DND-41 (cell line): ENCODE data around the gene SRF.

ENCODE experiments used
- CTCF ChIP-seq: IDR thresholded peaks from 2 replicates; pipeline ENCODE4 v1.5.1; 2012; ENCODE audit warnings: borderline replicate concordance, low read length, moderate library complexity, mild to moderate bottlenecking; ENCODE audit not compliant: poor library complexity, severe bottlenecking; ENCODE audit errors: extremely low read depth
- EZH2 ChIP-seq: IDR thresholded peaks from 3 replicates; pipeline ENCODE4 v1.6.1; 2012; ENCODE audit warnings: borderline replicate concordance, low read depth, mild to moderate bottlenecking, moderate library complexity, low read length, inconsistent platforms; ENCODE audit not compliant: severe bottlenecking

GRCh38 chr6:43205849-43206248 is 34.8 kb downstream of the SRF start:
- TF ChIP-seq CTCF, result no peak
- TF ChIP-seq EZH2, result no peak
